DOHH2 (cell line): ENCODE results near the gene KRT14.

Source experiments
- CTCF ChIP-seq: fragments of 200-600 bp; sonication (generic); IDR thresholded peaks from one replicate; pipeline ENCODE4 v1.5.1; 2014; ENCODE audit warnings: antibody characterized with exemption, mild to moderate bottlenecking, low read depth, low read length; ENCODE audit not compliant: poor library complexity, severe bottlenecking
- EZH2phosphoT487 ChIP-seq: fragments of 200-600 bp; sonication (generic); IDR thresholded peaks from 2 replicates; pipeline ENCODE4 v1.6.1; 2017; ENCODE audit warnings: borderline replicate concordance, mild to moderate bottlenecking, antibody characterized with exemption, low read length, moderate library complexity, mixed read lengths

GRCh38 chr17:41619036-41619926 is 32.6 kb upstream of the KRT14 start:
- TF ChIP-seq CTCF (no peak), EZH2phosphoT487 (no peak)
